ENCODE measurements around the gene MYCBP2. TPM values are rescaled to one million over a fixed set of nuclear protein-coding genes. Genes with fewer than 3 reads are reported as not detected.
A peak's percentile ranks its signal among the peaks of the same experiment; 100 is the strongest.

MYCBP2 gene
- total RNA-seq, 1 donor from 2014 or later, result 37.4 TPM

GRCh38 chr13:77372275-77372674, 45.4 kb upstream of the MYCBP2 start:
- Histone ChIP-seq H3K36me3 (ENCODE audit: control insufficient read depth, insufficient read depth, low read length) (no peaks in the 10 kb centered on the region), H3K27me3 (ENCODE audit: control insufficient read depth, insufficient read depth, low read length) (no peaks in the 10 kb centered on the region), H3K4me3 (ENCODE audit: low read depth, low read length) (no peak overlapping the region)
- FAIRE-seq (peak; percentile 7), DNase-seq (ENCODE audit: low read depth) (no peak)
- no peak for TF ChIP-seq CTCF (IDR thresholded peaks at IDR 0.05; ENCODE audit: insufficient read depth, low read length, severe bottlenecking)

- FAIRE-seq, result no peak
- Histone ChIP-seq H3K36me3 (ENCODE audit: control insufficient read depth, insufficient read depth, low read length) (no peaks in the 10 kb centered on the region), H3K4me3 (ENCODE audit: low read depth, low read length) (no peak overlapping the region), H3K27me3 (ENCODE audit: control insufficient read depth, insufficient read depth, low read length) (no peaks in the 10 kb centered on the region)
- no peak for DNase-seq (ENCODE audit: low read depth)
- TF ChIP-seq CTCF (IDR thresholded peaks at IDR 0.05; ENCODE audit: insufficient read depth, low read length, severe bottlenecking), result no peak
Observed at GRCh38 chr13:77370888-77371287, 44.0 kb upstream of the MYCBP2 start.

GRCh38 chr13:77362166-77362565, 35.3 kb upstream of the MYCBP2 start:
- Histone ChIP-seq H3K36me3 (ENCODE audit: control insufficient read depth, insufficient read depth, low read length) (no peaks in the 10 kb centered on the region), H3K27me3 (ENCODE audit: control insufficient read depth, insufficient read depth, low read length) (no peaks in the 10 kb centered on the region), H3K4me3 (ENCODE audit: low read depth, low read length) (no peak overlapping the region)
- DNase-seq (ENCODE audit: low read depth) (no peak), FAIRE-seq (no peak)
- TF ChIP-seq CTCF (IDR thresholded peaks at IDR 0.05; ENCODE audit: insufficient read depth, low read length, severe bottlenecking), result no peak

- no peak for FAIRE-seq
- H3K36me3 ChIP-seq (ENCODE audit: control insufficient read depth, insufficient read depth, low read length), result no peaks in the 10 kb centered on the region
- TF ChIP-seq CTCF (IDR thresholded peaks at IDR 0.05; ENCODE audit: insufficient read depth, low read length, severe bottlenecking), result no peak
- H3K4me3 ChIP-seq (ENCODE audit: low read depth, low read length), result no peak overlapping the region
- no peaks in the 10 kb centered on the region for H3K27me3 ChIP-seq (ENCODE audit: control insufficient read depth, insufficient read depth, low read length)
- DNase-seq (ENCODE audit: low read depth), result no peak
Observed at GRCh38 chr13:77360032-77360685, 33.3 kb upstream of the MYCBP2 start.

GRCh38 chr13:77359171-77359570, 32.3 kb upstream of the MYCBP2 start:
- DNase-seq (ENCODE audit: low read depth) (peak; percentile 67), FAIRE-seq (no peak)
- no peak for TF ChIP-seq CTCF (IDR thresholded peaks at IDR 0.05; ENCODE audit: insufficient read depth, low read length, severe bottlenecking)

GRCh38 chr13:77358001-77358400, 31.1 kb upstream of the MYCBP2 start:
- DNase-seq (ENCODE audit: low read depth), result no peak

More at GRCh38 chr13:77359171-77359570, 32.3 kb upstream of the MYCBP2 start:
- H3K27me3 ChIP-seq (ENCODE audit: control insufficient read depth, insufficient read depth, low read length), result no peaks in the 10 kb centered on the region
- H3K4me3 ChIP-seq (ENCODE audit: low read depth, low read length), result no peak overlapping the region
- H3K36me3 ChIP-seq (ENCODE audit: control insufficient read depth, insufficient read depth, low read length), result no peaks in the 10 kb centered on the region

More at GRCh38 chr13:77358001-77358400, 31.1 kb upstream of the MYCBP2 start:
- FAIRE-seq, result peak; percentile 18
- Histone ChIP-seq H3K36me3 (ENCODE audit: control insufficient read depth, insufficient read depth, low read length) (no peaks in the 10 kb centered on the region), H3K4me3 (ENCODE audit: low read depth, low read length) (no peak overlapping the region), H3K27me3 (ENCODE audit: control insufficient read depth, insufficient read depth, low read length) (no peaks in the 10 kb centered on the region)
- no peak for TF ChIP-seq CTCF (IDR thresholded peaks at IDR 0.05; ENCODE audit: insufficient read depth, low read length, severe bottlenecking)

Measured in bronchial epithelial cell (primary cell).